NCI-H1417 treated with DMSO at 0.1 percent for 48 hours (cell line): Measurements from ENCODE around the gene ACCSL.

ENCODE experiments used
- DNase-seq: peaks from one replicate; lab custom pipeline; 2025; lab: John Stamatoyannopoulos, UW

The ACCSL gene

GRCh38 chr11:44097821-44098220 lies 50.0 kb downstream of the ACCSL start:
- DNase-seq, result no peak

- no peak for DNase-seq
Measured at GRCh38 chr11:44101098-44101497, 53.3 kb downstream of the ACCSL start.

GRCh38 chr11:44104481-44105294 lies 56.9 kb downstream of the ACCSL start:
- DNase-seq, result no peak

GRCh38 chr11:44108260-44108659 lies 60.5 kb downstream of the ACCSL start:
- no peak for DNase-seq
